G401.6 (cell line): ENCODE data around the gene SH3RF2.
"Not testable (repeated sequence)": the region's sequence is repeated elsewhere in the genome, so short reads cannot be mapped to it uniquely, and the experiment has no call there.

Source experiments
- FAIRE-seq: peaks from 2 replicates; lab custom pipeline; 2012; peaks lifted over from hg19 to GRCh38; lab: Jason Lieb, UNC

SH3RF2 gene

GRCh38 chr5:145936401-145937131, at the start of gene SH3RF2:
SH3RF2 (plus strand) TSS chr5:145936578; CDS start chr5:145937929, 1,351 bp downstream.
- peak; percentile 99 for FAIRE-seq

GRCh38 chr5:145887217-145887616, 49.2 kb upstream of the SH3RF2 start:
- FAIRE-seq = no peak

- FAIRE-seq = peak; percentile 93
These were observed 48.3 kb upstream of the SH3RF2 start for GRCh38 chr5:145887976-145888574.

- FAIRE-seq = no peak
These were observed 46.8 kb upstream of the SH3RF2 start for GRCh38 chr5:145889611-145890010.

GRCh38 chr5:145891378-145891777, 45.0 kb upstream of the SH3RF2 start:
- FAIRE-seq = not testable (repeated sequence)

GRCh38 chr5:145898171-145898570, 38.2 kb upstream of the SH3RF2 start:
- no peak for FAIRE-seq

GRCh38 chr5:145902421-145902820, 34.0 kb upstream of the SH3RF2 start:
- FAIRE-seq = no peak

GRCh38 chr5:145903113-145903512, 33.3 kb upstream of the SH3RF2 start:
- no peak for FAIRE-seq

- FAIRE-seq = no peak
These were observed 32.5 kb upstream of the SH3RF2 start for GRCh38 chr5:145903867-145904266.

GRCh38 chr5:145904743-145905142, 31.6 kb upstream of the SH3RF2 start:
- no peak for FAIRE-seq

GRCh38 chr5:145906401-145906800, 30.0 kb upstream of the SH3RF2 start:
- FAIRE-seq = no peak

- peak; percentile 21 for FAIRE-seq
These were observed 28.0 kb upstream of the SH3RF2 start for GRCh38 chr5:145908206-145908960.

GRCh38 chr5:145911164-145911563, 25.2 kb upstream of the SH3RF2 start:
- no peak for FAIRE-seq

GRCh38 chr5:145912019-145912418, 24.4 kb upstream of the SH3RF2 start:
- no peak for FAIRE-seq

- no peak for FAIRE-seq
These were observed 23.8 kb upstream of the SH3RF2 start for GRCh38 chr5:145912594-145912993.

- no peak for FAIRE-seq
These were observed 22.7 kb upstream of the SH3RF2 start for GRCh38 chr5:145913701-145914100.

GRCh38 chr5:145915970-145916638, 20.3 kb upstream of the SH3RF2 start:
- FAIRE-seq = no peak

GRCh38 chr5:145917288-145917687, 19.1 kb upstream of the SH3RF2 start:
- no peak for FAIRE-seq

- FAIRE-seq = no peak
These were observed 18.0 kb upstream of the SH3RF2 start for GRCh38 chr5:145918397-145918796.

- FAIRE-seq = no peak
These were observed 17.0 kb upstream of the SH3RF2 start for GRCh38 chr5:145919413-145919812.

GRCh38 chr5:145920542-145921210, 15.7 kb upstream of the SH3RF2 start:
- peak; percentile 39 for FAIRE-seq

GRCh38 chr5:145921211-145921610, 15.2 kb upstream of the SH3RF2 start:
- FAIRE-seq = no peak
